Uterus (tissue), 2 donors: ENCODE data around the gene LNX2.

Experiments used
- POLR2A ChIP-seq, 2 donors: fragments of 450-650 bp; IDR thresholded peaks; one replicate each; pipeline ENCODE4 v1.6.1; 2016; ENCODE audit warnings: antibody characterized with exemption in 2 of 2, mild to moderate bottlenecking in 1 of 2, moderate library complexity in 1 of 2
- TF ChIP-seq, protein P1 (sequence below), 4 experiments: fragments of 200-600 bp in 2 of 4; fragments of 450-650 bp in 2 of 4; sonication (generic) in 2 of 4; IDR thresholded peaks; one replicate each; pipeline ENCODE4 v1.5.1; 2016 to 2019; ENCODE audit warnings: antibody characterized with exemption in 4 of 4, mild to moderate bottlenecking in 2 of 4, moderate library complexity in 1 of 4

DNA sequence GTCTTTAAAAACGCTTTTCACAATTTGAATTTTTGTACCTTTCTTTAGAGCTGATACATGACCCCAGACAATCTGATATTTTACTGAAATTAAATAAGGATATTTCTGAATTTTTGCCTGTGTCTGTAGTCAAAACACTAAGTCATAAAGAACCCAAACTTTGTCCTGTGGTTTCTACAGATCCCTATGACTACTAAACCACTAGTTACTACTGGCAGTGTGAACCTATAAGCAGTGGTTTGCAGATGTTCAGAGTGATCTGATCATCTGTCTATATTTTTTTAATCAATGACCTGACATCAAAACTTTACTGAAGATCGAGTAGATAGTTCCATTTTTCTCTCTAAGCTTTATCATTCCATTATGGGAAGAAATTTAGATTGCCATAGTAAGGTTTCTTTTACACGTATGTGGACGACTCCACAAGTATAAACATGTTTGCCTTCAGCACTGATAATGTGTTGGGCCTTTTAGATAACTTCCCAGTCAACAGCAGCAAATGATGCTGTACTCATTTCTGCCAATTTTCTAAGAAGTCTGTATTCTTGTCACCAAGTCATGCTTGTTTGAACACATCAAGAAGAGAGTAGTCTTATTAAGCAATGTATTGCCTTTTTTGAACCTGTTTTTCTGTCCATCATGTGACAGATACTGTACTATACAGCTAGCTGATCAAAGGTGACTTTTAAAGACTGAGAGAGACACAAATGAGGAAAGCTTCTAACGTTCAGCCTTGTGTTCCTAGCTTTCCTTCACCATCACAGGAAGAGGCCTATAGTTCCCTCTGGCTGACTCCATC, 23.2 kb upstream of the LNX2 start:
- TF ChIP-seq POLR2A (IDR thresholded peaks at IDR 0.05), result no peak
- TF ChIP-seq, protein P1, sequence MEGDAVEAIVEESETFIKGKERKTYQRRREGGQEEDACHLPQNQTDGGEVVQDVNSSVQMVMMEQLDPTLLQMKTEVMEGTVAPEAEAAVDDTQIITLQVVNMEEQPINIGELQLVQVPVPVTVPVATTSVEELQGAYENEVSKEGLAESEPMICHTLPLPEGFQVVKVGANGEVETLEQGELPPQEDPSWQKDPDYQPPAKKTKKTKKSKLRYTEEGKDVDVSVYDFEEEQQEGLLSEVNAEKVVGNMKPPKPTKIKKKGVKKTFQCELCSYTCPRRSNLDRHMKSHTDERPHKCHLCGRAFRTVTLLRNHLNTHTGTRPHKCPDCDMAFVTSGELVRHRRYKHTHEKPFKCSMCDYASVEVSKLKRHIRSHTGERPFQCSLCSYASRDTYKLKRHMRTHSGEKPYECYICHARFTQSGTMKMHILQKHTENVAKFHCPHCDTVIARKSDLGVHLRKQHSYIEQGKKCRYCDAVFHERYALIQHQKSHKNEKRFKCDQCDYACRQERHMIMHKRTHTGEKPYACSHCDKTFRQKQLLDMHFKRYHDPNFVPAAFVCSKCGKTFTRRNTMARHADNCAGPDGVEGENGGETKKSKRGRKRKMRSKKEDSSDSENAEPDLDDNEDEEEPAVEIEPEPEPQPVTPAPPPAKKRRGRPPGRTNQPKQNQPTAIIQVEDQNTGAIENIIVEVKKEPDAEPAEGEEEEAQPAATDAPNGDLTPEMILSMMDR (IDR thresholded peaks at IDR 0.05), result no peak
